Heart right ventricle (tissue), 16 donors: Measurements from ENCODE around the gene CD244. TPM values are rescaled to one million over a fixed set of nuclear protein-coding genes. Genes with fewer than 3 reads are reported as not detected.
"Not testable (repeated sequence)": the region's sequence is repeated elsewhere in the genome, so short reads cannot be mapped to it uniquely, and the experiment has no call there.

Experiments used
- ATAC-seq, 8 donors: fragments of 200-7000 bp; cut with Tn5 transposase; one replicate each; pipeline ENCODE4 v1.9.1; 2020; ENCODE audit warnings: mild to moderate bottlenecking in 8 of 8, moderate library complexity in 8 of 8, moderate number of reproducible peaks in 1 of 8
- DNase-seq, 2 donors: peaks; one replicate each; pipeline ENCODE4 v3.0.0-alpha.2; 2020
- H3K27ac ChIP-seq, 10 donors: fragments of 200-600 bp; sonication (generic) in 2 of 10; one replicate each; pipeline versions ENCODE4 v1.5.0 to v1.8.0; 2020 to 2022; ENCODE audit warnings: mild to moderate bottlenecking in 3 of 10
- H3K27me3 ChIP-seq, 7 donors: fragments of 200-600 bp; one replicate each; pipeline ENCODE4 v1.8.0; 2021 to 2022; ENCODE audit warnings: mild to moderate bottlenecking in 2 of 7
- H3K36me3 ChIP-seq, 9 donors: fragments of 200-600 bp; sonication (generic) in 1 of 9; one replicate each; pipeline versions ENCODE4 v1.5.0 to v1.8.0; 2020 to 2022; ENCODE audit warnings: mild to moderate bottlenecking in 2 of 9
- H3K4me1 ChIP-seq, 9 donors: fragments of 200-600 bp; sonication (generic) in 1 of 9; one replicate each; pipeline versions ENCODE4 v1.5.0 to v1.8.0; 2020 to 2022; ENCODE audit warnings: mild to moderate bottlenecking in 4 of 9
- H3K4me3 ChIP-seq, 10 donors: fragments of 200-600 bp; sonication (generic) in 2 of 10; one replicate each; pipeline versions ENCODE4 v1.5.0 to v1.8.0; 2020 to 2022; ENCODE audit warnings: mild to moderate bottlenecking in 7 of 10, moderate library complexity in 2 of 10
- H3K9me3 ChIP-seq, 11 donors: fragments of 200-600 bp in 10 of 11; sonication (generic) in 2 of 11; one replicate each; pipeline versions ENCODE4 v1.5.0 to v1.8.0; 2013 to 2022; ENCODE audit warnings: mild to moderate bottlenecking in 2 of 11, control low read depth in 1 of 11, moderate library complexity in 1 of 11
- WGBS, 2 donors: extraction: QIAGEN DNeasy Blood & Tissue Kit; methylation state at CpG; one replicate each; pipeline ENCODE4 v1.1.7; 2013; ENCODE audit warnings: inconsistent platforms in 1 of 2; 5-methylcytosine and 5-hydroxymethylcytosine counted together
- intact Hi-C, 10 donors: fragments of 100-400 bp; cut with DNase I; formaldehyde crosslinking; loops; one replicate each; pipeline versions ENCODE4 v1.11.1 to v1.14.2; 2022
- polyA plus RNA-seq, 2 donors: library from polyadenylated mRNA; stranded (reverse); fragments of 200-250 nt; gene quantifications; one replicate each; pipeline ENCODE4 v1.2.3, GENCODE V29; 2013
- total RNA-seq, 10 donors: library from RNA; stranded (reverse); fragmentation: NEBNext Ultra II Directional in 3 of 10; extraction: Animal tissue kit (Norgen Biotek cat#: 25700) in 3 of 10; gene quantifications; one replicate each; pipeline versions ENCODE4 v1.2.1 to v1.2.4, GENCODE V29; 2021 to 2023
- TF ChIP-seq, protein P1 (sequence below), 9 donors: fragments of 200-600 bp; sonication (generic) in 2 of 9; IDR thresholded peaks; one replicate each; pipeline versions ENCODE4 v1.5.0 to v1.8.0; 2021 to 2022; ENCODE audit warnings: antibody characterized with exemption in 9 of 9, mild to moderate bottlenecking in 5 of 9, moderate library complexity in 1 of 9
- donor health status: Arrhythmogenic right ventricular cardiomyopathy.
- donor health status: ischemic (EF 13 %, LVEDD 7.1; RV severe dilation, severe dysfunction).
- donor health status: healthy with polysubstance abuse.
- donor health status: DM: no; HTN: yes; CAD: no.
- donor health status: DM: no; HTN: no; CAD: no.
- donor health status: ischemic (EF 25% LVEDD 6.9; RV normal size, moderate dysfunction).
- donor health status: ischemic (EF 25% LVEDD 5.7; RV mildly dilated, moderate dysfunction).
- donor health status: healthy.
- donor health status: DM: yes; HTN: yes; CAD: no.
- donor health status: Ischemic cardiomyopathy.
- donor health status: ischemic (EF 35%, LVEDD 5.7; RV mildly dilated, moderate dysfunction).
- donor health status: nonischemic (EF 11% LVEDD 7.7; RV severe dilation, severe dysfunction).
- donor health status: DM: yes; HTN: yes; CAD: no.
- donor health status: PGD.
- donor health status: ischemic (EF 29% LVEDD 5.4; RV normal size, mild dysfunction).
- donor health status: nonischemic (EF 23%, LVEDD 6.1; RV moderate dilation, normal function).

CD244 gene
- total and polyA plus RNA-seq, 12 donors: 0.10 to 1.5 (median 0.23) TPM; not detected in 4

DNA sequence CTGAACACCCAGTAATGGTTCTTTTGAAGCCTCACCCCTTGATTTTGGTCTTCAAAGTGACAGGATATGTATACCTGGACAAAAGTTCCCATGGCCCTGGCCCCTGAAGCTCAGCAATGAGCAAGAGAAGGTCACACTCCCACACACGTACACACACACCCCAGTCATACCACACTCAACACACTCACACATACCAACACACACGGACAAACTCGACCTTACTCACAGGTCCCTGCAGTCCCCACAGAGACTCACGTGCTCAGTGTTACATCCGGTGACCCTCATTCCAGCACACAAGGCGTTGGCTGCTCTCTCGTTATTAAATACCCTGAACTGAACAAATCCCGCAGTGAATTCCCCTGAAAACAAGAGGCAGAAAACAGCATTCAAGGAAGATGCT lies 16.4 kb upstream of the CD244 start:
- H3K4me1 ChIP-seq: peaks cover 0 to 29% (median 0%) of the 10 kb centered on the region in 9 donors
- 65 to 71% methylated on average over 8 of the region's 8 CpGs for WGBS, 2 donors
- H3K4me3 ChIP-seq: no peak overlapping the region
- TF ChIP-seq, protein P1, sequence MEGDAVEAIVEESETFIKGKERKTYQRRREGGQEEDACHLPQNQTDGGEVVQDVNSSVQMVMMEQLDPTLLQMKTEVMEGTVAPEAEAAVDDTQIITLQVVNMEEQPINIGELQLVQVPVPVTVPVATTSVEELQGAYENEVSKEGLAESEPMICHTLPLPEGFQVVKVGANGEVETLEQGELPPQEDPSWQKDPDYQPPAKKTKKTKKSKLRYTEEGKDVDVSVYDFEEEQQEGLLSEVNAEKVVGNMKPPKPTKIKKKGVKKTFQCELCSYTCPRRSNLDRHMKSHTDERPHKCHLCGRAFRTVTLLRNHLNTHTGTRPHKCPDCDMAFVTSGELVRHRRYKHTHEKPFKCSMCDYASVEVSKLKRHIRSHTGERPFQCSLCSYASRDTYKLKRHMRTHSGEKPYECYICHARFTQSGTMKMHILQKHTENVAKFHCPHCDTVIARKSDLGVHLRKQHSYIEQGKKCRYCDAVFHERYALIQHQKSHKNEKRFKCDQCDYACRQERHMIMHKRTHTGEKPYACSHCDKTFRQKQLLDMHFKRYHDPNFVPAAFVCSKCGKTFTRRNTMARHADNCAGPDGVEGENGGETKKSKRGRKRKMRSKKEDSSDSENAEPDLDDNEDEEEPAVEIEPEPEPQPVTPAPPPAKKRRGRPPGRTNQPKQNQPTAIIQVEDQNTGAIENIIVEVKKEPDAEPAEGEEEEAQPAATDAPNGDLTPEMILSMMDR (IDR thresholded peaks at IDR 0.05): no peak
- peaks cover 0 to 17% (median 3%) of the 10 kb centered on the region in 7 donors for H3K27me3 ChIP-seq
- intact Hi-C loops: no loop called here
- H3K36me3 ChIP-seq: no peaks in the 10 kb centered on the region
- no peak for DNase-seq
- H3K9me3 ChIP-seq: no peaks in the 10 kb centered on the region
- ATAC-seq: no peak
- no peak overlapping the region for H3K27ac ChIP-seq

DNA sequence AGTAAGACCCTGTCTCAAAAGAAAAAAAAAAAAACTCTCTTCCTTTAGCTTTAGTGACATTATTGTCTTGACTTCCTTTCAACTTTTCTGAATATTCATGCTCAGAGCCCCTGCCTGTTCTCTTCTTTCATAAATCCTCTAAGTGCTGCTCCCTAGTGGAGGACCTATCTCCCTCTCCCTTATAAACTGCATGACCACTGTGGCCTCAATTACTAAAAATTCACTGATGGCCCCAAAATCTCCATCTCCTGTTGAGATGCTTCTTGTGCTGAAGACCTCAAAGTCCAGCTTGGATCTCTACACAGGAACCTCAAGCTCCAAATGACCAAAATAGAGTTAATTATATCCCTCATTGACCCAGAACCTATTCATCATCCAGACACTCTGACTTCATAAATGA lies 14.5 kb upstream of the CD244 start:
- ATAC-seq: no peak
- TF ChIP-seq, protein P1 (IDR thresholded peaks at IDR 0.05): peak in 2 of 9 donors; percentile 16 to 31
- Histone ChIP-seq H3K27me3 (peaks cover 0 to 17% (median 3%) of the 10 kb centered on the region in 7 donors), H3K4me1 (peaks cover 0 to 29% (median 0%) of the 10 kb centered on the region in 9 donors), H3K4me3 (no peak overlapping the region), H3K27ac (no peak overlapping the region), H3K9me3 (no peaks in the 10 kb centered on the region), H3K36me3 (no peaks in the 10 kb centered on the region)
- intact Hi-C loops: no loop called here
- no peak for DNase-seq

- Histone ChIP-seq H3K4me3 (no peak overlapping the region), H3K27ac (no peak overlapping the region), H3K27me3 (peaks cover 0 to 17% (median 3%) of the 10 kb centered on the region in 7 donors), H3K4me1 (peaks cover 0 to 29% (median 0%) of the 10 kb centered on the region in 9 donors), H3K36me3 (no peaks in the 10 kb centered on the region), H3K9me3 (no peaks in the 10 kb centered on the region)
- TF ChIP-seq, protein P1 (IDR thresholded peaks at IDR 0.05): no peak
- DNase-seq (no peak), ATAC-seq (no peak)
- intact Hi-C loops: no loop called here
- WGBS, 2 donors: 45 to 50% methylated on average over 5 of the region's 5 CpGs
Observed at GRCh38 chr1:160876311-160876710, 13.6 kb upstream of the CD244 start.

DNA sequence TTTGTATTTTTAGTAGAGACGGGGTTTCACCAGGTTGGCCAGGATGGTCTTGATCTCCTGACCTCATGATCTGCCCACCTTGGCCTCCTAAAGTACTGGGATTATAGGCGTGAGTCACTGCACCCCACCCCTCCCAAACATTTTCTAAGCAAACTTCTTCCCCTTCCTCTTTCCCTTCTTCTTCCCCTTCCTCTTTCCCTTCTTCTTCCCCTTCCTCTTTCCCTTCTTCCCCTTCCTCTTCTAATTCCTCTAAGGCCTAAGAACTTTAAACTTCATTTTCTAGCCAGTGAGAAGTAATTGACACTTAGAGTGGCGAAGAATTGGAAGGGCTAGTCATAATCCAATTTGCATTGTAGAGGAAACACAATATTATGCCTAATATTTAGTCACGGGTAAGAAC lies 12.9 kb upstream of the CD244 start:
- Histone ChIP-seq H3K4me1 (peaks cover 0 to 27% (median 0%) of the 10 kb centered on the region in 9 donors), H3K27me3 (peaks cover 0 to 17% (median 3%) of the 10 kb centered on the region in 7 donors)
- DNase-seq, H3K4me3 ChIP-seq, ATAC-seq, H3K9me3 ChIP-seq, H3K27ac ChIP-seq, intact Hi-C loops, H3K36me3 ChIP-seq: not testable (repeated sequence)
- 68 to 85% methylated on average over 4 of the region's 4 CpGs for WGBS, 2 donors

GRCh38 chr1:160874935-160875334 lies 12.2 kb upstream of the CD244 start:
- intact Hi-C loops: no loop called here
- no peak overlapping the region for H3K4me3 ChIP-seq
- ATAC-seq (no peak), DNase-seq (no peak)
- no peaks in the 10 kb centered on the region for H3K36me3 ChIP-seq
- H3K27ac ChIP-seq: no peak overlapping the region
- no peaks in the 10 kb centered on the region for H3K9me3 ChIP-seq
- H3K4me1 ChIP-seq: peaks cover 0 to 22% (median 0%) of the 10 kb centered on the region in 9 donors
- TF ChIP-seq, protein P1 (IDR thresholded peaks at IDR 0.05): no peak
- peaks cover 0 to 17% (median 3%) of the 10 kb centered on the region in 7 donors for H3K27me3 ChIP-seq
- WGBS, 2 donors: 51 to 68% methylated on average over 3 of the region's 3 CpGs
